H1 (cell line): ENCODE data around the gene CCBE1. TPM values are rescaled to one million over a fixed set of nuclear protein-coding genes. Genes with fewer than 3 reads are reported as not detected.
A peak's percentile ranks its signal among the peaks of the same experiment; 100 is the strongest.

ENCODE experiments used
- CTCF ChIA-PET: fragments of 300-600 bp; sonication (Branson Sonifier 250); formaldehyde crosslinking; loops from one replicate; lab custom pipeline; 2021; ENCODE audit not compliant: partially characterized antibody; lab: Charles Lee
- POLR2A ChIA-PET: fragments of 300-600 bp; sonication (Branson Sonifier 250); formaldehyde crosslinking; loops from one replicate; lab custom pipeline; 2021; ENCODE audit warnings: inconsistent platforms; ENCODE audit not compliant: partially characterized antibody; lab: Charles Lee
- DNase-seq, 2 experiments: peaks; one replicate each; pipeline versions ENCODE4 v3.0.0 to v3.0.0-alpha.2; 2010 to 2022; ENCODE audit warnings: low spot score in 2 of 2, low read depth in 1 of 2, mixed read lengths in 1 of 2
- FAIRE-seq: peaks from 2 replicates; lab custom pipeline; 2011; peaks lifted over from hg19 to GRCh38; lab: Jason Lieb, UNC
- H2AFZ ChIP-seq: 2 replicates; pipeline ENCODE4 v1.8.1; 2012; ENCODE audit warnings: low read length, inconsistent platforms
- H2AK5ac ChIP-seq: 2 replicates; pipeline ENCODE4 v1.6.1; 2013; ENCODE audit warnings: low read depth, low read length
- H2BK120ac ChIP-seq: replicated peaks from 2 replicates; pipeline ENCODE3; 2013; ENCODE audit warnings: low read depth, low read length, inconsistent platforms
- H2BK12ac ChIP-seq: 2 replicates; pipeline ENCODE4 v1.6.1; 2013; ENCODE audit warnings: low read depth, low read length
- H2BK15ac ChIP-seq: 2 replicates; pipeline ENCODE4 v1.6.1; 2013; ENCODE audit warnings: low read length
- H2BK20ac ChIP-seq: 2 replicates; pipeline ENCODE4 v1.6.1; 2013; ENCODE audit warnings: low read length
- H2BK5ac ChIP-seq: 2 replicates; pipeline ENCODE4 v1.6.1; 2013; ENCODE audit warnings: low read depth, low read length
- H3K14ac ChIP-seq: 2 replicates; pipeline ENCODE4 v1.6.1; 2013; ENCODE audit warnings: inconsistent platforms; ENCODE audit not compliant: insufficient read length
- H3K18ac ChIP-seq: 2 replicates; pipeline ENCODE4 v1.6.1; 2013; ENCODE audit warnings: low read length; ENCODE audit errors: extremely low read depth
- H3K23ac ChIP-seq: 2 replicates; pipeline ENCODE4 v1.6.1; 2013; ENCODE audit warnings: inconsistent platforms; ENCODE audit not compliant: insufficient read length
- H3K23me2 ChIP-seq: 2 replicates; pipeline ENCODE4 v1.6.1; 2013; ENCODE audit warnings: low read depth, low read length
- H3K27ac ChIP-seq: 2 replicates; pipeline ENCODE4 v1.6.1; 2011; ENCODE audit warnings: low read depth, low read length, inconsistent platforms
- H3K27me3 ChIP-seq, 4 experiments: replicated peaks in 1 of 4; 1 replicate in 1 of 4; 2 replicates in 3 of 4; pipeline versions ENCODE4 v1.6.1 to v1.8.1; 2011 to 2013; ENCODE audit warnings: low read length in 3 of 4, mild to moderate bottlenecking in 3 of 4, inconsistent platforms in 2 of 4, mixed read lengths in 2 of 4, moderate library complexity in 1 of 4; ENCODE audit not compliant: control insufficient read depth in 3 of 4, insufficient read depth in 3 of 4; ENCODE audit errors: extremely low read depth in 1 of 4
- H3K36me3 ChIP-seq, 4 experiments: 2 replicates each; pipeline versions ENCODE4 v1.6.1 to v1.8.1; 2011 to 2013; ENCODE audit warnings: mild to moderate bottlenecking in 4 of 4, low read length in 3 of 4, moderate library complexity in 2 of 4, control low read depth in 1 of 4, inconsistent platforms in 1 of 4; ENCODE audit not compliant: insufficient read depth in 4 of 4, control insufficient read depth in 2 of 4
- H3K4ac ChIP-seq: replicated peaks from 2 replicates; pipeline ENCODE3; 2013; ENCODE audit warnings: low read length, low read depth, mixed read lengths, inconsistent platforms; ENCODE audit not compliant: insufficient read length
- H3K4me1 ChIP-seq, 4 experiments: replicated peaks in 1 of 4; 1 replicate in 1 of 4; 2 replicates in 3 of 4; pipeline versions ENCODE4 v1.6.1 to v1.8.1; 2011 to 2013; ENCODE audit warnings: low read length in 3 of 4, inconsistent platforms in 2 of 4, mixed read lengths in 1 of 4; ENCODE audit not compliant: insufficient read depth in 4 of 4, control insufficient read depth in 3 of 4
- H3K4me2 ChIP-seq, 2 experiments: 2 replicates each; pipeline versions ENCODE4 v1.6.1 to v1.8.1; 2011 to 2013; ENCODE audit warnings: low read depth in 2 of 2, low read length in 2 of 2, control low read depth in 1 of 2, inconsistent platforms in 1 of 2, mild to moderate bottlenecking in 1 of 2; ENCODE audit not compliant: insufficient read depth in 1 of 2
- H3K4me3 ChIP-seq, 4 experiments: fragments of 200-600, 300-600 bp in 1 of 4; sonication (generic), shearing (Covaris generic), sonication (Bioruptor Twin) in 1 of 4; 2 replicates each; pipeline versions ENCODE4 v1.5.1 to v1.8.1; 2011 to 2016; ENCODE audit warnings: low read length in 4 of 4, low read depth in 3 of 4, control low read depth in 2 of 4, inconsistent platforms in 2 of 4, mild to moderate bottlenecking in 2 of 4, mixed read lengths in 1 of 4, moderate library complexity in 1 of 4; ENCODE audit not compliant: insufficient read depth in 2 of 4; ENCODE audit errors: extremely low read depth in 1 of 4
- H3K56ac ChIP-seq: replicated peaks from 2 replicates; pipeline ENCODE3; 2013; ENCODE audit warnings: low read depth, mild to moderate bottlenecking, mixed read lengths, low read length, inconsistent platforms; ENCODE audit not compliant: insufficient read length
- H3K79me1 ChIP-seq: 2 replicates; pipeline ENCODE4 v1.6.1; 2013; ENCODE audit warnings: low read depth, low read length, control low read depth
- H3K79me2 ChIP-seq, 2 experiments: 2 replicates each; pipeline versions ENCODE4 v1.6.1 to v1.8.1; 2012 to 2013; ENCODE audit warnings: low read length in 2 of 2, mild to moderate bottlenecking in 2 of 2, inconsistent platforms in 1 of 2; ENCODE audit not compliant: insufficient read depth in 2 of 2, control insufficient read depth in 1 of 2
- H3K9ac ChIP-seq, 4 experiments: replicated peaks in 1 of 4; 1 replicate in 1 of 4; 2 replicates in 3 of 4; pipeline versions ENCODE4 v1.6.1 to v1.8.1; 2011 to 2013; ENCODE audit warnings: low read depth in 3 of 4, low read length in 3 of 4, control low read depth in 2 of 4, mild to moderate bottlenecking in 2 of 4, moderate library complexity in 2 of 4, inconsistent platforms in 1 of 4; ENCODE audit errors: extremely low read depth in 1 of 4
- H3K9me3 ChIP-seq, 2 experiments: 2 replicates each; pipeline versions ENCODE4 v1.6.1 to v1.8.1; 2012 to 2013; ENCODE audit warnings: mild to moderate bottlenecking in 2 of 2, moderate library complexity in 2 of 2, control low read depth in 1 of 2, inconsistent platforms in 1 of 2, low read depth in 1 of 2, low read length in 1 of 2, mixed read lengths in 1 of 2; ENCODE audit not compliant: insufficient read depth in 2 of 2
- H4K20me1 ChIP-seq, 2 experiments: replicated peaks in 1 of 2; 2 replicates each; pipeline versions ENCODE3 to v1.8.1; 2011 to 2013; ENCODE audit warnings: inconsistent platforms in 2 of 2, low read length in 2 of 2, mild to moderate bottlenecking in 1 of 2; ENCODE audit not compliant: insufficient read depth in 2 of 2, control insufficient read depth in 1 of 2
- H4K5ac ChIP-seq: 2 replicates; pipeline ENCODE4 v1.6.1; 2013; ENCODE audit warnings: low read length, low read depth, mixed read lengths, inconsistent platforms; ENCODE audit not compliant: insufficient read length
- H4K8ac ChIP-seq: 2 replicates; pipeline ENCODE4 v1.8.0; 2013; ENCODE audit warnings: mild to moderate bottlenecking, moderate library complexity, low read length, inconsistent platforms; ENCODE audit not compliant: insufficient read depth; ENCODE audit errors: extremely low read depth
- H4K91ac ChIP-seq: replicated peaks from 2 replicates; pipeline ENCODE3; 2013; ENCODE audit warnings: low read length, mixed read lengths, inconsistent platforms; ENCODE audit not compliant: insufficient read length
- CBX5 ChIP-seq: fragments of 300-800, 300-1000 bp; sonication (generic); IDR thresholded peaks from 2 replicates; pipeline ENCODE4 v1.7.1; 2016; ENCODE audit warnings: antibody characterized with exemption, low read length, low read depth
- CHD1 ChIP-seq: IDR thresholded peaks from 2 replicates; pipeline ENCODE4 v1.6.1; 2012; ENCODE audit warnings: low read depth, low read length, improper control_type of control experiment
- CHD2 ChIP-seq: IDR thresholded peaks from 2 replicates; pipeline ENCODE4 v1.6.1; 2012; ENCODE audit warnings: low read length, improper control_type of control experiment
- CREB1 ChIP-seq: IDR thresholded peaks from 2 replicates; pipeline ENCODE4 v1.6.1; 2012; ENCODE audit warnings: inconsistent platforms
- CTBP2 ChIP-seq: IDR thresholded peaks from 2 replicates; pipeline ENCODE4 v1.7.0; 2011; ENCODE audit warnings: borderline replicate concordance, mild to moderate bottlenecking, moderate library complexity, mixed read lengths, low read length; ENCODE audit not compliant: insufficient read depth, insufficient read length
- CTCF ChIP-seq, 3 experiments: IDR thresholded peaks; 1 replicate in 2 of 3; 2 replicates in 1 of 3; pipeline versions ENCODE4 v1.5.1 to v1.6.1; 2011; ENCODE audit warnings: low read length in 3 of 3, mild to moderate bottlenecking in 3 of 3, inconsistent platforms in 2 of 3, low read depth in 1 of 3, moderate library complexity in 1 of 3; ENCODE audit not compliant: insufficient read depth in 1 of 3; ENCODE audit errors: control extremely low read depth in 1 of 3
- JUND ChIP-seq: IDR thresholded peaks from 2 replicates; pipeline ENCODE4 v1.6.1; 2011; ENCODE audit warnings: mild to moderate bottlenecking, improper control_type of control experiment, low read length
- NRF1 ChIP-seq: IDR thresholded peaks from 2 replicates; pipeline ENCODE4 v1.6.1; 2011; ENCODE audit warnings: mild to moderate bottlenecking, low read depth, low read length, improper control_type of control experiment
- PHF8 ChIP-seq: fragments of 200-600 bp; sonication (generic); conservative IDR thresholded peaks from 2 replicates; pipeline ENCODE4 v1.7.1; 2012; ENCODE audit warnings: low read depth, mild to moderate bottlenecking, inconsistent platforms, low read length, moderate library complexity
- RBBP5 ChIP-seq: IDR thresholded peaks from 2 replicates; pipeline ENCODE4 v1.7.1; 2012; ENCODE audit warnings: low read depth, mild to moderate bottlenecking, inconsistent platforms, low read length, moderate library complexity, borderline replicate concordance
- SIRT6 ChIP-seq: IDR thresholded peaks from one replicate; pipeline ENCODE4 v1.7.1; 2012; ENCODE audit warnings: low read length, inconsistent platforms
- SUZ12 ChIP-seq: fragments of 200-600 bp; sonication (generic); IDR thresholded peaks from 2 replicates; pipeline ENCODE4 v1.6.1; 2012; ENCODE audit warnings: mild to moderate bottlenecking, inconsistent platforms, low read length, moderate library complexity, mixed read lengths
- WGBS, 2 experiments: shearing (Covaris generic) in 1 of 2; methylation state at CpG; one replicate each; pipeline versions ENCODE4 v1.1.6 to v1.1.7; 2013 to 2015; ENCODE audit warnings: low lambda C conversion rate in 2 of 2, mixed read lengths in 2 of 2, inconsistent platforms in 1 of 2, low coverage in 1 of 2, missing lambda C conversion rate in 1 of 2; ENCODE audit not compliant: insufficient replicate concordance in 2 of 2, insufficient coverage in 1 of 2, insufficient read length in 1 of 2; ENCODE audit errors: extremely low coverage in 1 of 2, missing lambda C conversion rate in 1 of 2; 5-methylcytosine and 5-hydroxymethylcytosine counted together
- polyA plus RNA-seq, 7 experiments: library from polyadenylated mRNA; depleted of rRNA in 3 of 7; stranded (reverse) in 5 of 7; unstranded in 2 of 7; fragments of >200 nt in 5 of 7; fragments of 200-250 nt in 2 of 7; gene quantifications; 1 replicate in 5 of 7; 2 replicates in 1 of 7; 4 replicates in 1 of 7; pipeline versions ENCODE4 v1.2.1 to v1.2.3, GENCODE V29; 2011 to 2013; ENCODE audit warnings: missing spikeins in 2 of 7, mixed read lengths in 2 of 7
- total RNA-seq: library from RNA; stranded (reverse); fragmentation: NEBNext Ultra II Directional; extraction: Animal tissue kit (Norgen Biotek cat#: 25700); gene quantifications from 2 replicates; pipeline ENCODE4 v1.2.1, GENCODE V29; 2021

CCBE1 gene
- total and polyA plus RNA-seq, 2 of the 8 experiments (the other 6 are each of a cell fraction or from before 2014, with no cell fraction given), result 2.1 to 2.6 TPM

GRCh38 chr18:59629894-59630293, 67.3 kb downstream of the CCBE1 start:
- Histone ChIP-seq H2AK5ac (no peak overlapping the region), H3K9me3 (no peaks in the 10 kb centered on the region; a peak in 1 of 4 replicates), H2BK120ac (no peak overlapping the region), H2BK12ac (no peak overlapping the region), H3K4ac (no peak overlapping the region), H2BK15ac (no peak overlapping the region), H2BK20ac (no peak overlapping the region), H3K79me1 (no peaks in the 10 kb centered on the region), H3K4me1 (peaks cover 0 to 9% (median 3%) of the 10 kb centered on the region in 4 experiments; a peak in 4 of 7 replicates), H3K27me3 (no peaks in the 10 kb centered on the region), H3K27ac (no peak overlapping the region), H4K20me1 (no peaks in the 10 kb centered on the region), H4K91ac (no peak overlapping the region), H3K14ac (no peak overlapping the region), H3K4me2 (no peak overlapping the region), H4K8ac (no peak overlapping the region), H2AFZ (no peak overlapping the region), H3K23ac (no peak overlapping the region), H2BK5ac (no peak overlapping the region), H3K9ac (no peak overlapping the region), H3K36me3 (no peaks in the 10 kb centered on the region), H3K23me2 (no peaks in the 10 kb centered on the region), H3K79me2 (no peaks in the 10 kb centered on the region), H3K18ac (no peak overlapping the region), H3K56ac (no peak overlapping the region), H4K5ac (no peak overlapping the region), H3K4me3 (no peak overlapping the region)
- no peak for FAIRE-seq
- peak in 1 of 2 experiments; percentile 14 for DNase-seq
- ChIA-PET CTCF (interaction anchor here (0.6 to 7.4 kb wide), 12 partner anchors 10 to 206 kb away, joined by 3 to 144 read pairs (median 10); no protein-coding TSS in a partner anchor), POLR2A (interaction anchor here (0.9 kb wide), 1 partner anchor 192 kb away, joined by 4 read pairs; no protein-coding TSS in a partner anchor)
- WGBS, 2 experiments, result 84% methylated on average over 6 of the region's 6 CpGs; no CpG with 5 or more reads in 1 of the 2 experiments
- no peak for TF ChIP-seq PHF8
- TF ChIP-seq SIRT6, result no peak
- TF ChIP-seq CBX5, result no peak
- no peak for TF ChIP-seq NRF1
- TF ChIP-seq CHD1, result no peak
- no peak for TF ChIP-seq CTBP2
- TF ChIP-seq JUND, result no peak
- TF ChIP-seq CTCF (IDR thresholded peaks at IDR 0.05; ENCODE audit: control extremely low read depth in 1 of 3, insufficient read depth in 1 of 3, low read depth in 1 of 3, low read length in 3 of 3), result no peak
- TF ChIP-seq CHD2, result no peak
- no peak for TF ChIP-seq SUZ12
- TF ChIP-seq RBBP5, result no peak
- TF ChIP-seq CREB1, result no peak
